Lung microvascular endothelial cell (primary cell): ENCODE data around the gene MALT1. TPM values are rescaled to one million over a fixed set of nuclear protein-coding genes. Genes with fewer than 3 reads are reported as not detected.
A peak's percentile ranks its signal among the peaks of the same experiment; 100 is the strongest.
"Not testable (repeated sequence)": the region's sequence is repeated elsewhere in the genome, so short reads cannot be mapped to it uniquely, and the experiment has no call there.

Experiments
- DNase-seq, 2 donors: peaks; one replicate each; pipeline versions ENCODE4 v3.0.0 to v3.0.0-alpha.2; 2010; ENCODE audit warnings: low read depth in 2 of 2
- total RNA-seq: library from RNA; depleted of rRNA; stranded (reverse); fragments of >200 nt; gene quantifications from 2 replicates; pipeline ENCODE4 v1.2.1, GENCODE V29; 2014

The MALT1 gene
- total RNA-seq, result 11.6 and 19.4 TPM in 2 replicates

DNA sequence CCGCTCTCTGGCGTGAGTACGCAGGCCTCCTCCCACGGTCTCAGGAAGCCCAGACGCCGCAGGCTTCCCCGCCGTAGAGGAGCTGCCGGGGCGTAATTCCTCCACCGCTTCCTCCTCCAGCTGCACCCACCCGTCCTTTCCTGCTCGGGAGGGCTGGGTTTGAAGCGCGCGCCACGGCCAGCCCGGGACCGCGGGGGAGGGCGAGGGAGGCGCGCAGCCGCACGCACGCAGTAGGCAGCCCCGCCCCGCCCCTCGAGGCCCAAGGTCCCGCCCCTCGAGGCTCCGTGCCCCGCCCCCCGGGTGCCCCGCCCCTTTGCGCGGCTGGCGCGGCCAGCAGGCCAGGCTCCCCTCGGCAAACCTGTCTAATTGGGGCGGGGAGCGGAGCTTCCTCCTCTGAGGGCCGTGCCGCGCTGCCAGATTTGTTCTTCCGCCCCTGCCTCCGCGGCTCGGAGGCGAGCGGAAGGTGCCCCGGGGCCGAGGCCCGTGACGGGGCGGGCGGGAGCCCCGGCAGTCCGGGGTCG is at the start of gene MALT1:
MALT1 (plus strand) TSS at position 355 of the 521 bp plus-strand sequence. CDS start 179 bp downstream, outside the sequence.
- peak; percentile 91 to 92 for DNase-seq

DNA sequence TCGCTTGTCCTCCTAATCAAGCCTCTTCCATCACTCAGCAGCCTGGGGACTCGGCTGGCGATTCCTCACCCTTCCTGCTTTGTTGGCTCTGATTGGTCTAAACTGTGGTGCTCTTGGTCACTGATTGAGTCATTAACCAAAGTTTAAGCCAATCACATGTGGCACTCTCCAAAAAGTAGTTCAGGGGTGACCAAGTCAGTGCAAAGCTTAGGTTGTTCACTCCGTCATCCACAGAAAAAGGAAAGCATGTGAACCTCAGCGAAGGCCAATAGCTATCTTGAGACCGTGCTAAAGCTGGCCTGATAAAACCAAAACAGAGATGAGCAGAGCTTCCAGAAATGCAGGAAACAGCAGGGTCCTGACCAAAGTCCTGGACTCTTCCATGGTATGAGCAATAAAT is 47.3 kb upstream of the MALT1 start:
- no peak for DNase-seq

DNA sequence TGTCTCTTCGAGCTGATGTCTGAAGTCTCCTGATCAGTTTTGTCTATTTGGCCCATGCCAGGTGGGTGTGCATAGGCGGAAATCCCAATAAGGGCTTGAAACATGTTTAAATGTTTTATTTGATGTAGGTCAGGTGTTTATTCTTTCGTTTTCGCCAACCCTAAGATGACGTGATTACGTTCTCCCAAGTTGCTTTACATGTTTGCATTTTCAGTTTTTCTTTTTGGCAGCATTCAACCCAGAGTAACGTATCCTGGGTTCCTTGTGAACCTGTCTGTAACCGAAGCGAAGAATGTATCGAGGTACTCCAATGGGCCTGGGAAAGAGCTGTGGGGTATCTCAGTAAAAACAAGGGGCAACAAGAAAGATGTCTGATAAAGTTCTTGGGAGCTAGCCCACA is 45.4 kb upstream of the MALT1 start:
- no peak for DNase-seq

DNA sequence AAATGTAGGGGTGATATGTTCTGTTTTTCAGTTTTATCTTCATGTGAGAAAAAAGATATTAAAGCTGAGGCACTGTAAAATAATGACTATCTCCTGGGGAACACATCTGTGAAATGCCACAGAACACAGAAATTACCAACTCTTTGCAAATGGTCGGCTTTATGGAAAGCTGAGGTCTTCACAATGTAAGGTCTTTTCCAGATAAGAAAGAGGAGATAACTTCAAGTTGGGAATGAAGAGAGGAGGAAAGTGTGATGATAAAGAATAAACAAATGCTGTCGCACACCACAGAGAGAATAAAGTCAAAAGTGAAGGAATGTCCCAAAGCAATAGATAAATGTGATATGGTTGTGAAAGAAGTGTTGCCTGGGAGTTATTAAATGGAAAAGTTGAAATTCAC is 41.2 kb upstream of the MALT1 start:
- DNase-seq, result no peak

GRCh38 chr18:58631301-58631700 is 40.0 kb upstream of the MALT1 start:
- no peak for DNase-seq

DNA sequence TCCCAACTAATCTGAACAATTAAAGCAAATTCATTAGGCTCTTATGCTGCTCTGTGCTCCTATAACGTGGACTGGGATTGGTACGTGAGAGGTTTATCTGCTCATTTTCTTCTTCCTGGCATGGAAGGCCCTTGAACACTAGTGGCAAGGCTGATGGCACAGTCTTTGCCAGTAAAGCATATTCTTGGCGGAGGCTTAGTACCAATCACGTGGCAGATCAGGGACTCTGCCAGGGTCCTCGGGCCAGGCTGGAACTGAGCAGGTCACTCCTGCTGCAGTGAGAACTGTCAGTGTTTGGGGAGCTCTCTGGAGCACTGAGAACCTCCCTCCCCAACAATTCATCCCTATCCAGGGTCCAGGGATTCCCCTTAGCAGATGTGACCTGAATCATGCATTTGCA is 38.7 kb upstream of the MALT1 start:
- DNase-seq, result no peak

- DNase-seq, result no peak
These were observed 37.4 kb upstream of the MALT1 start for GRCh38 chr18:58633874-58634273.

- DNase-seq, result peak; percentile 51 to 85
These were observed 35.4 kb upstream of the MALT1 start for GRCh38 chr18:58635891-58636290.

- no peak for DNase-seq
These were observed 34.1 kb upstream of the MALT1 start for GRCh38 chr18:58637197-58637596.

- DNase-seq, result no peak
These were observed 33.3 kb upstream of the MALT1 start for GRCh38 chr18:58637946-58638345.

- no peak for DNase-seq
These were observed 32.8 kb upstream of the MALT1 start for GRCh38 chr18:58638441-58638840.

DNA sequence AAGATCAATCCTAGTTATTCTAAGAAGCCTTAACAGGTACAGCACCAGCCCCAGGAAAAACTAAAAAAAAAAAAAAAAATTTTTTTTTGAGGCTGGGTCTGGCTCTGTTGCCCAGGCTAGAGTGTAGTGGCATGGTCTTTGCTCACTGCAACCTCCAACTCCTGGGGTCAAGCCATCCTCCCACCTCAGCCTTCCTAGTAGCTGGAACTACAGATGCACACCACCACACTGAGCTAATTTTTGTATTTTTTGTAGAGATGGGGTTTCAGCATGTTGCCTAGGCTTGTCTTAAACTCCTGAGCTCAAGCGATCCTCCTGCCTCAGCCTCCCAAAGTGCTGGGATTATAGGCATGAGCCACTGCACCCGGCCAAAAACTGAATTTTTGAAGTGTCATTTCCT is 32.0 kb upstream of the MALT1 start:
- no peak for DNase-seq

DNA sequence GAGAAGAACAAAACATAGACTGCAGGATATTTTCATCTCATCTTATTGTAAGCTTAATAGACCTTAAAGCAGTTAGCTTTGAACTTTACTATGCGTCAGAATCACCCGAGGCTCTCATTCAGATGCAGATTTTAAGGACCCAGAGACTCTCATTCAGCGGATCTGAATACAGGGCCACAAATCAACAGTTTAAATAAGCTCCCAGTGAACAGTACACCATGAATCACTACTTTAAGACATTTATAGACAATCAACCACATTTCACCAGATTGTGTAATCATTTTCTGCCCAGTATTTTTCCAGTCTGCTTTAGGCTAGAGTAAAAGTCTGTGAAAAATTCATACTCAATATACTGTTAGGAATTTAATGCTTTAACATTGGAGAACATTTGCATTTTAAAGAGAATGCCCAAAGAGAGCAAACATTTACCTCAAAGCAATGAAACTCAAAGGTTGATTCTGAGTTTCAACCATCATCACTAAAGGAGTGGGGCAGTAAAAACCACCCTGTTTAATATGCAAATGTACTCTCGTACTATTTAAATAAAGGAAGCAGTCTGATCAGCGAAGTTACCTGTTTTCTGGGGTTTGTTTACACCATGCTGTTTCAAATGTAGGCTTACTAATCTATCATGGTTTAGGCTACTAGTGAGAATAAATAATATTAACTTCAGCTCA is 31.4 kb upstream of the MALT1 start:
- DNase-seq, result no peak

DNA sequence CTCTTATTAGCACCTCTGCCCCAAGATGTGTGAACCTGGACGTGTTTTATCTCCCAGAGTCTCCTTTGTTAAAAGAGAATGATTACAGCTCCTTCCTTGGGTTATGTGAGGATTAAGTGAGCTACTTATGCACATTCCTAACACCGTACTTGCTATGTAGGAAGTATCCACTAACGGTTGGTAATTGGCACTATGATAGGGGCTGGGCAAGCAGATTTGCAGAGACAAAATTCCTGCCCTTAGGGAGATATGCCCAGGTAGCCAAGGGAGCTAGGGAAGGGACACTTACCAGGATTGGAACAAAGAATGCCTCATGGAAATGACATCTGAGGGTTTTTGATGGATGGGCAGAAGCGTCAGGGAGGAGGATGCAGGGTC is 30.8 kb upstream of the MALT1 start:
- no peak for DNase-seq

DNA sequence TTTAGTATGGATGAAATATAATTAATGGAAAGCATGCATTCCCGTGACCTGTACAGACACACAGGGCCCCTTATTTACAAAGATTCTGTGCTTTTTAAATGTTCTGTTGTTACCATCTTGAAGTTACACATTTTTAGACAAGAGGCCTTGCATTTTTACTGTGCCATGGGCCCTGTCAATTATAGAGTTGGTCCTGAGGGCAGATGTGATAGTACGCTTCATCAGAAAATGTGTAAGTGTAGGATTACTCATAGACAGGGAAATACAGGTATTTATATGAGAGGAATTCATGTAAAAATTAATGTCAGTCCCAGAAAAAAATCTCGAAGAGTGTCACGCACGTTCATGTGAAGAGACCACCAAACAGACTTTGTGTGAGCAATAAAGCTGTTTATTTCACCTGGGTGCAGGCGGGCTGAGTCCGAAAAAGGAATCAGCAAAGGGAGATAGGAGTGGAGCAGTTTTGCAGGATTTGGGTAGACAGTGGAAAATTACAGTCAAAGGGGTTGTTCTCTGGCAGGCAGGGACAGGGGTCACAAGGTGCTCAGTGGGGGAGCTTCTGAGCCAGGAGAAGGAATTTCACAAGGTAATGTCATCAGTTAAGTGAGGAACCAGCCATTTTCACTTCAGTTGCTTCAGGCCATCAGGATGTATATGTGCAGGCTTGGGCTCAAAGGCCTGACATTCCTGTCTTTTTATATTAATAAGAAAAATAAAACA is 30.2 kb upstream of the MALT1 start:
- no peak for DNase-seq

- not testable (repeated sequence) for DNase-seq
These were observed 27.7 kb upstream of the MALT1 start for GRCh38 chr18:58643557-58643956.

DNA sequence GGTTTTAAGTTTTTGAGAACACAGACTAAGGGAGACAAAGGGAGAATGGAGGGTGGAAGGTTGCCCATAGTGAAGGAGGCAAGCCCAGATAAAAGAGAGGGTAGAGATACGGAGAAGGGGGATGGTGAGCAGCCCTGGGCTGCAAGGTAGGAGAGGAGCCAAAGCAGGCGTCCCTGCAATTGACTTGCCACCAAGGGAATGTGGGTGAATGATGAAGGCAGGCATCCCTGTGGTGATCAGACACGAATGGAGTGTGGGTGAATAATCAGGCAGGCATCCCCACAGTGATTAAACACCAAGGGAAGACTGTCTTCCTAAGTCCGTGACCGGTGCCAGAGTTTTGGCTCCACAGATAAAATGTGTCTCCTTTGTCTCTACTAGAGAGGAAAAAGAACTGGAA is 25.9 kb upstream of the MALT1 start:
- no peak for DNase-seq

DNA sequence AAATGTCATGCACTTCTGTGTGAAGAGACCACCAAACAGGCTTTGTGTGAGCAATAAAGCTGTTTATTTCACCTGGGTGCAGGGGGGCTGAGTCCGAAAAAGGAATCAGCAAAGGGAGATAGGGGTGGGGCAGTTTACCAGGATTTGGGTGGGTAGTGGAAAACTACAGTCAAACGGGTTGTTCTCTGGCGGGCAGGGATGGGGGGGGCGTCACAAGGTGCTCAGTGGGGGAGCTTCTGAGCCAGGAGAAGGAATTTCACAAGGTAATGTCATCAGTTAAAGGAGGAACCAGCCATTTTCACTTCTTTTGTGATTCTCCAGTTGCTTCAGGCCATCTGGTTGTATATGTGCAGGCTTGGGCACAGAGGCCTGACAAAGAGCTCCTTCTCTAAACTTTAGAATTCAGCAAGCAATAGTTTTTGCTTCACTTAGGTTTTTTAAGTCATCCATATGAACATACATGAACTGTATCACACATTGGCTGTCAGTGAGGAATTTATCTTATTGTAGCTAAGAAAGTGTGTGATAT is 24.9 kb upstream of the MALT1 start:
- no peak for DNase-seq

- DNase-seq, result no peak
These were observed 21.1 kb upstream of the MALT1 start for GRCh38 chr18:58649966-58650816.

- not testable (repeated sequence) for DNase-seq
These were observed 20.4 kb upstream of the MALT1 start for GRCh38 chr18:58650830-58651229.

DNA sequence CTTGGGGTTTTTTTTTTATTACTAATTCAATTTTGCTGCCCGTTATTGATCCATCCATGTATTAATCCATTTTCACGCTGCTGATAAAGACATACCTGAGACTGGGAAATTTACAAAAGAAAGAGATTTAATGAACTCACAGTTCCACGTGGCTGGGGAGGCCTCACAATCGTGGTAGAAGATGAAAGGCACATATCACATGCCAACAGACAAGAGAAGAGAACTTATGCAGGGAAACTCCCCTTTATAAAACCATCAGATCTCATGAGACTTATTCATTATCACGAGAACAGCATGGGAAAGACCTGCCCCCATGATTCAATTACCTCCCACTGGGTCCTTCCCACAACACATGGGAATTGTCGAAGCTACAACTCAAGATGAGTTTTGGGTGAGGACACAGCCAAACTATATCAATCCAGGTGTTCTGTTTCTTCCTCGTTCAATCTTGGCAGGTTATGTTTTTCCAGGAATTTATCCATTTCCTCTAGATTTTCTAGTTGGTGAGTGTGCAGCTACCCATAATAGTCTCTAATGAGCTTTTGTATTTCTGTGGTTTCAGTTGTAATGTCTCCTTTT is 18.0 kb upstream of the MALT1 start:
- DNase-seq, result not testable (repeated sequence)
